Mesendoderm (in vitro differentiated cells): Measurements from ENCODE around the gene CENPC.

ENCODE experiments used
- DNase-seq: peaks from one replicate; pipeline ENCODE4 v3.0.0; 2013
- H2AK5ac ChIP-seq: 2 replicates; pipeline ENCODE4 v1.6.1; 2013; ENCODE audit warnings: low read length, inconsistent platforms
- H2BK120ac ChIP-seq: 2 replicates; pipeline ENCODE4 v1.6.1; 2013; ENCODE audit warnings: low read depth, mild to moderate bottlenecking, low read length, moderate library complexity, mixed read lengths
- H2BK15ac ChIP-seq: replicated peaks from 2 replicates; pipeline ENCODE4 v1.6.1; 2013; ENCODE audit warnings: low read depth, mild to moderate bottlenecking, moderate library complexity
- H2BK5ac ChIP-seq: 2 replicates; pipeline ENCODE4 v1.6.1; 2013; ENCODE audit warnings: low read length, inconsistent platforms
- H3K18ac ChIP-seq: 2 replicates; pipeline ENCODE4 v1.6.1; 2013; ENCODE audit warnings: mild to moderate bottlenecking, low read length, mixed read lengths
- H3K23ac ChIP-seq: one replicate; pipeline ENCODE4 v1.6.1; 2013; ENCODE audit warnings: low read length
- H3K27ac ChIP-seq: 2 replicates; pipeline ENCODE4 v1.5.1; 2013; ENCODE audit warnings: low read depth, mild to moderate bottlenecking, inconsistent platforms, low read length, moderate library complexity
- H3K27me3 ChIP-seq: 2 replicates; pipeline ENCODE4 v1.6.1; 2013; ENCODE audit warnings: low read length, control low read depth, mild to moderate bottlenecking, inconsistent platforms; ENCODE audit not compliant: insufficient read depth, poor library complexity
- H3K36me3 ChIP-seq: 2 replicates; pipeline ENCODE4 v1.6.1; 2013; ENCODE audit warnings: low read length, inconsistent platforms; ENCODE audit not compliant: control insufficient read depth, insufficient read depth
- H3K4ac ChIP-seq: one replicate; pipeline ENCODE4 v1.6.1; 2013; ENCODE audit warnings: low read depth, mild to moderate bottlenecking, low read length, moderate library complexity
- H3K4me1 ChIP-seq: 2 replicates; pipeline ENCODE4 v1.6.1; 2013; ENCODE audit warnings: low read depth, low read length, inconsistent platforms; ENCODE audit not compliant: control insufficient read depth
- H3K4me2 ChIP-seq: 2 replicates; pipeline ENCODE4 v1.6.1; 2013; ENCODE audit warnings: low read length
- H3K4me3 ChIP-seq: 2 replicates; pipeline ENCODE4 v1.5.1; 2013; ENCODE audit warnings: mild to moderate bottlenecking, low read length
- H3K56ac ChIP-seq: one replicate; pipeline ENCODE4 v1.6.1; 2013; ENCODE audit warnings: low read length
- H3K79me1 ChIP-seq: 2 replicates; pipeline ENCODE4 v1.6.1; 2013; ENCODE audit warnings: low read length, inconsistent platforms
- H3K79me2 ChIP-seq: 2 replicates; pipeline ENCODE4 v1.6.1; 2013; ENCODE audit warnings: mild to moderate bottlenecking, low read length; ENCODE audit not compliant: control insufficient read depth, insufficient read depth
- H3K9ac ChIP-seq: 2 replicates; pipeline ENCODE4 v1.6.1; 2013; ENCODE audit warnings: low read length, inconsistent platforms
- H4K5ac ChIP-seq: one replicate; pipeline ENCODE4 v1.6.1; 2013; ENCODE audit warnings: low read length
- H4K8ac ChIP-seq: one replicate; pipeline ENCODE4 v1.6.1; 2013; ENCODE audit warnings: low read depth, mild to moderate bottlenecking, control low read depth, low read length, moderate library complexity
- WGBS: extraction: QIAGEN DNeasy Blood & Tissue Kit; methylation state at CpG from one replicate; pipeline ENCODE4 v1.1.7; 2013; ENCODE audit warnings: low lambda C conversion rate, missing lambda C conversion rate; ENCODE audit not compliant: insufficient coverage; ENCODE audit errors: extremely low coverage; 5-methylcytosine and 5-hydroxymethylcytosine counted together

CENPC gene

GRCh38 chr4:67573193-67573592 is 27.9 kb upstream of the CENPC start:
- Histone ChIP-seq H4K5ac (no peak overlapping the region), H3K79me2 (no peaks in the 10 kb centered on the region), H3K27ac (no peak overlapping the region), H2BK15ac (no peak overlapping the region), H3K79me1 (no peaks in the 10 kb centered on the region), H2BK120ac (no peak overlapping the region), H3K36me3 (no peaks in the 10 kb centered on the region), H3K4me2 (no peak overlapping the region), H2AK5ac (no peak overlapping the region), H3K4ac (no peak overlapping the region), H3K4me3 (no peak overlapping the region), H3K23ac (no peak overlapping the region), H2BK5ac (no peak overlapping the region), H4K8ac (no peak overlapping the region), H3K9ac (no peak overlapping the region), H3K27me3 (no peaks in the 10 kb centered on the region), H3K56ac (no peak overlapping the region), H3K4me1 (no peaks in the 10 kb centered on the region), H3K18ac (no peak overlapping the region)
- DNase-seq: no peak

GRCh38 chr4:67571975-67572374 is 26.7 kb upstream of the CENPC start:
- Histone ChIP-seq H3K4me3 (no peak overlapping the region), H3K27me3 (no peaks in the 10 kb centered on the region), H3K18ac (no peak overlapping the region), H3K79me2 (no peaks in the 10 kb centered on the region), H4K8ac (no peak overlapping the region), H2BK120ac (no peak overlapping the region), H3K4me2 (no peak overlapping the region), H2BK15ac (no peak overlapping the region), H3K4me1 (no peaks in the 10 kb centered on the region), H2AK5ac (no peak overlapping the region), H3K79me1 (no peaks in the 10 kb centered on the region), H3K4ac (no peak overlapping the region), H2BK5ac (no peak overlapping the region), H3K27ac (no peak overlapping the region), H3K23ac (no peak overlapping the region), H3K9ac (no peak overlapping the region), H3K56ac (no peak overlapping the region), H3K36me3 (no peaks in the 10 kb centered on the region), H4K5ac (no peak overlapping the region)
- DNase-seq: no peak
- WGBS: no CpG with 5 or more reads among the region's 1 CpG

- H2BK15ac ChIP-seq: no peak overlapping the region
- H4K8ac ChIP-seq: no peak overlapping the region
- H3K27ac ChIP-seq: no peak overlapping the region
- H3K56ac ChIP-seq: no peak overlapping the region
- DNase-seq: no peak
- no peak overlapping the region for H3K18ac ChIP-seq
- H3K79me1 ChIP-seq: no peaks in the 10 kb centered on the region
- H3K27me3 ChIP-seq: no peaks in the 10 kb centered on the region
- no CpG with 5 or more reads among the region's 1 CpG for whole genome bisulfite sequencing
- H3K4me1 ChIP-seq: no peaks in the 10 kb centered on the region
- no peaks in the 10 kb centered on the region for H3K79me2 ChIP-seq
- H2AK5ac ChIP-seq: no peak overlapping the region
- H2BK5ac ChIP-seq: no peak overlapping the region
- H3K23ac ChIP-seq: no peak overlapping the region
- no peak overlapping the region for H3K9ac ChIP-seq
- H2BK120ac ChIP-seq: no peak overlapping the region
- no peaks in the 10 kb centered on the region for H3K36me3 ChIP-seq
- H3K4ac ChIP-seq: no peak overlapping the region
- no peak overlapping the region for H3K4me3 ChIP-seq
- H4K5ac ChIP-seq: no peak overlapping the region
- H3K4me2 ChIP-seq: no peak overlapping the region
Measured at GRCh38 chr4:67570537-67570936, 25.2 kb upstream of the CENPC start.

- Histone ChIP-seq H3K4ac (no peak overlapping the region), H3K56ac (no peak overlapping the region), H3K27me3 (no peaks in the 10 kb centered on the region), H2BK5ac (no peak overlapping the region), H2BK120ac (no peak overlapping the region), H3K4me1 (no peaks in the 10 kb centered on the region), H3K27ac (no peak overlapping the region), H3K18ac (no peak overlapping the region), H2AK5ac (no peak overlapping the region), H3K4me3 (no peak overlapping the region), H4K5ac (no peak overlapping the region), H3K79me1 (no peaks in the 10 kb centered on the region), H3K4me2 (no peak overlapping the region), H3K79me2 (no peaks in the 10 kb centered on the region), H3K9ac (no peak overlapping the region), H3K36me3 (no peaks in the 10 kb centered on the region), H4K8ac (no peak overlapping the region), H3K23ac (no peak overlapping the region), H2BK15ac (no peak overlapping the region)
- WGBS: no CpG with 5 or more reads among the region's 2 CpGs
- DNase-seq: no peak
Measured at GRCh38 chr4:67568820-67569219, 23.5 kb upstream of the CENPC start.

- H4K5ac ChIP-seq: no peak overlapping the region
- no peak overlapping the region for H3K27ac ChIP-seq
- DNase-seq: no peak
- H2BK120ac ChIP-seq: no peak overlapping the region
- no peak overlapping the region for H3K9ac ChIP-seq
- no peak overlapping the region for H3K23ac ChIP-seq
- H3K56ac ChIP-seq: no peak overlapping the region
- H2BK5ac ChIP-seq: no peak overlapping the region
- no peaks in the 10 kb centered on the region for H3K4me1 ChIP-seq
- no peak overlapping the region for H3K4ac ChIP-seq
- H2AK5ac ChIP-seq: no peak overlapping the region
- H3K79me2 ChIP-seq: no peaks in the 10 kb centered on the region
- no peaks in the 10 kb centered on the region for H3K79me1 ChIP-seq
- WGBS: no CpG with 5 or more reads among the region's 3 CpGs
- no peak overlapping the region for H4K8ac ChIP-seq
- no peak overlapping the region for H3K18ac ChIP-seq
- no peaks in the 10 kb centered on the region for H3K36me3 ChIP-seq
- H3K27me3 ChIP-seq: no peaks in the 10 kb centered on the region
- H3K4me2 ChIP-seq: no peak overlapping the region
- H2BK15ac ChIP-seq: no peak overlapping the region
- H3K4me3 ChIP-seq: no peak overlapping the region
Measured at GRCh38 chr4:67566335-67566734, 21.0 kb upstream of the CENPC start.

- no peaks in the 10 kb centered on the region for H3K4me1 ChIP-seq
- H4K8ac ChIP-seq: no peak overlapping the region
- H3K79me2 ChIP-seq: no peaks in the 10 kb centered on the region
Measured at GRCh38 chr4:67565284-67565683, 20.0 kb upstream of the CENPC start.

More at GRCh38 chr4:67565284-67565683, 20.0 kb upstream of the CENPC start:
- Histone ChIP-seq H2AK5ac (no peak overlapping the region), H3K4me2 (no peak overlapping the region), H3K36me3 (no peaks in the 10 kb centered on the region), H3K27me3 (no peaks in the 10 kb centered on the region), H2BK15ac (no peak overlapping the region), H2BK120ac (no peak overlapping the region), H3K23ac (no peak overlapping the region), H3K27ac (no peak overlapping the region), H3K4ac (no peak overlapping the region), H2BK5ac (no peak overlapping the region), H3K4me3 (no peak overlapping the region), H3K9ac (no peak overlapping the region), H3K56ac (no peak overlapping the region), H3K79me1 (no peaks in the 10 kb centered on the region), H4K5ac (no peak overlapping the region), H3K18ac (no peak overlapping the region)
- no peak for DNase-seq
